ENCODE data around the gene GPC5.
"Not testable (repeated sequence)": the region's sequence is repeated elsewhere in the genome, so short reads cannot be mapped to it uniquely, and the experiment has no call there.

Gene GPC5

GRCh38 chr13:92500192-92500591, 1101.8 kb downstream of the GPC5 start:
- DNase-seq (ENCODE audit: extremely low read depth in 1 of 2, low read depth in 1 of 2), result no peak

DNA sequence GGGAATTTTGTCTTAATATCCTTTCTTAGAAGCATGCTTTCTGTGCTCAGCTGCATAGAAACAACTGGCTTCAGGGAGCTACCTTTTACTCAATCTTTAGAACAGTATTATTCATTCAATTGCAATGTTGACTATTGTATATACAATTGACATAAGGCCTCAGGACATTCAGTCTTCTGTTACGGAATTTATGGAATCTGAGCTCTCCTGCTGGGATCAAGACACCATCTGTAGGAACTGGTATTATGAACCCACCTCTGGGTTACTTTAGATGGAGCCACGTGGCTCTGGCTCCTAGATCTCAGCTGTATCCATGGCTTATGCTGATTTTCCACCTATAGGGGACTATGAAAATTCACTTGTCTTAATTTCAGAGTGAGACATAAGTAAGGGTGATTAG, 1112.0 kb downstream of the GPC5 start:
- no peak for DNase-seq (ENCODE audit: extremely low read depth in 1 of 2, low read depth in 1 of 2)

GRCh38 chr13:92512852-92513251, 1114.4 kb downstream of the GPC5 start:
- DNase-seq (ENCODE audit: extremely low read depth in 1 of 2, low read depth in 1 of 2), result no peak

GRCh38 chr13:92513672-92514071, 1115.3 kb downstream of the GPC5 start:
- DNase-seq (ENCODE audit: extremely low read depth in 1 of 2, low read depth in 1 of 2), result no peak

DNA sequence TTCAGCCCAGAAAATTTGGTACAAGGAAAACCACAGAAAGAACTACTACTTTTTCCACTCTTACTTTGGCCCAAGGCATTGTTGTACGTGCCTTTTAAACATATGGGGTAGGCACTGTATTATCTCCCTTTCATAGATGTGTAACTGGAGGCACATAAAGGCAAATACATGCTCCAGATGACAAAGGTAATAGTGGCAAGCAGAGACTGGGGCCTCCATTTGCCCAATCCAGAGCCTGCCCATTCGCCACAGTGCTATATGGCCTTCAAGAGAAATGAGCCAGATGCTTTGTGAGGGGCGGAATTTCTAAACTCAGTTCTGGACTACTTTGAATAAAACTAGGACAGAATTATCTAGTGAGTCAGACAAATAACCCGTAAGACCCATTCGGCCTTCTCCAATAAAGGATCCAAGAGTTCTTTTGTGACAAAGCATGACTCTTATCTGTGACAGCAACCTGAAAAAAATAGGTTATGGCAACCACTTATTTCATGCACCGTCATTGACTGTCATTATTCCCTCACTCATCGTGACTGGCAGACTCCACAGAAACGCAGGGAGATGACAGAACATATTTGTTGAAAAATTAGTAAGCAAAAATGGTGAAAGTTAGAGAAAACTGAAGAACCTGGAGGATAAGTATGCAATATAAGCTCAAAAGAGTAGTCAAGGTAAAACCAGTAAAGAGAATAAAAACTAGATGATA, 1116.2 kb downstream of the GPC5 start:
- no peak for DNase-seq (ENCODE audit: extremely low read depth in 1 of 2, low read depth in 1 of 2)

- not testable (repeated sequence) for DNase-seq (ENCODE audit: extremely low read depth in 1 of 2, low read depth in 1 of 2)
Observed at GRCh38 chr13:92516878-92517277, 1118.5 kb downstream of the GPC5 start.

DNA sequence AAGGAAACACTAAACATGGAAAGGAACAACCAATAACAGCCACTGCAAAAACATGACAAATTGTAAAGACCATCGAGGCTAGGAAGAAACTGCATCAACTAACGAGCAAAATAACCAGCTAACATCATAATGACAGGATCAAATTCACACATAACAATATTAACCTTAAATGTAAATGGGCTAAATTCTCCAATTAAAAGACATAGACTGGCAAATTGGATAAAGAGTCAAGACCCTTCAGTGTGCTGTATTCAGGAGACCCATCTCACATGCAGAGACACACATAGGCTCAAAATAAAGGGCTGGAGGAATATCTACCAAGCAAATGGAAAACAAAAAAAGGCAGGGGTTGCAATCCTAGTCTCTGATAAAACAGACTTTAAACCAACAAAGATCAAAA, 1120.2 kb downstream of the GPC5 start:
- not testable (repeated sequence) for DNase-seq (ENCODE audit: extremely low read depth in 1 of 2, low read depth in 1 of 2)

DNA sequence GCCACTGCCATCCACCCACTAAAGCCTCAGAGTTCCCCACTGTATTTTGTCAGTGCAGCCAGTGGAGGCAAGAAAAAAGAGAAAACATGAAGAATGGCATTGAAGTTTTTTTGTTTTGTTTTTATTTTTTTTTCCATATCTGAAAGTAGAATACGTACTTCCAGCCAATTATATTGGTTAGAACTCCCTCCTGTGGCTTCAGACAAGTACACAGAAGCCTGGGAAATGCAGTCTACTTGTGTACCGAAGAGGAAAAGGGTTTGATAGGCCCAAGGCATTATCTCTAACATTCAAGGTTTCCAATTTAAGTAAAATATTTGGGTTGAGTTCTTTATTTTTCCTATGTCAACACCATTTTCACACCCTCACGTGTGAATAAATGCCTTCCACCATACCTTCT, 1131.9 kb downstream of the GPC5 start:
- DNase-seq (ENCODE audit: extremely low read depth in 1 of 2, low read depth in 1 of 2), result no peak

DNA sequence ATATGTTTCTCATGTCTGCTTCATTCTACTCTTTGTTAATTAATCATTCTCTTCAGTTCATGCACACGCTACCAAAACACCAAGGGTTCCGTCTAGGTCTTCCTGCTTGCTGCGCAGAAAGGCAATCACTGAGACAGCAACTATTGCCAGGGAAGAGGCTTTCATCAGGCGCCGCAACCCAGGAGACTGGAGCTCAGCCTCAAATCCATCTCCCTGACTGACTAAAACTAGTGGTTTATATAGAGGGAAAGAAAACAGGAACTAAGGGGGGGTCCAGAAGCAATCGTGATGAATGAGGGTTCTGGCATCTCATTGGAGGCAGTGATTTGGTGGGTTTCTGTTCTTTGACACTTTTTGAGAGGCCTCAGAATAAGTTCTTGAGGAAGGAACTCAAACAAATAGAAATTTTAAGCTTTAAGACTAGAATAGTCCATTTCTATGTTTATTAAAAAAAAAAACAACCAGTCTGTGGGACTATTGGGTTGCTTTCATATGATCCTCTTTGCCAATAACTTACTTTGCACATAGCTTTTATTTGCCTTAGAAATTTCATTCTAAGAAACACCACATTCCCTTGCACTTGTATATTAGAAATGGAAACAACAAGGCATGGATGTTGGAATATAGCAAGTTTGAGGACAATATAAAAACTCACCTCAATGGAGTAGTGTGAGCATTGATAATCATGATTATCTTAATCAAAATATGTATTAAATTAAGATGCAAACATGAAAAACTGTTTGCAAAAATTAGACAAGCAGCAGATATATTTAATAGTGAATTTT, 1137.0 kb downstream of the GPC5 start:
- DNase-seq (ENCODE audit: extremely low read depth in 1 of 2, low read depth in 1 of 2), result no peak

DNA sequence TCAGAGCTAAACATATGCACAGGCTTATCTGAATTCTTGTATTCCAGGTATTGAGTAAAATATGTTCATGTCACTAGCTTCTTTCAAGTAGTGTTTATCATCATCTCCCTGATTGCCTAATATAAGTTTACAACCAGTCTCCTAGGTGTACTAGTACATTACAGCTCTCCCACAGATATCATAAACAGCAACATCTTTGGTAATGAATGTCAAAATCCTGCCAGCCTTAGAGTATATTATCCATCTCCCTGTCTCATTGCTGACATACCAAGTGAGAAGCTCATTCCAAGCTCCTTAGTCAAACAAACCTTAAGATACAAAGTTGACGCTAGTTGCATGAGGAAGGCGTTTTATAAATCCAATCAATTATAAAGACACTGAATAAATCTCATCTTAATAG, 1139.0 kb downstream of the GPC5 start:
- no peak for DNase-seq (ENCODE audit: extremely low read depth in 1 of 2, low read depth in 1 of 2)

GRCh38 chr13:92538164-92538563, 1139.7 kb downstream of the GPC5 start:
- DNase-seq (ENCODE audit: extremely low read depth in 1 of 2, low read depth in 1 of 2), result no peak

DNA sequence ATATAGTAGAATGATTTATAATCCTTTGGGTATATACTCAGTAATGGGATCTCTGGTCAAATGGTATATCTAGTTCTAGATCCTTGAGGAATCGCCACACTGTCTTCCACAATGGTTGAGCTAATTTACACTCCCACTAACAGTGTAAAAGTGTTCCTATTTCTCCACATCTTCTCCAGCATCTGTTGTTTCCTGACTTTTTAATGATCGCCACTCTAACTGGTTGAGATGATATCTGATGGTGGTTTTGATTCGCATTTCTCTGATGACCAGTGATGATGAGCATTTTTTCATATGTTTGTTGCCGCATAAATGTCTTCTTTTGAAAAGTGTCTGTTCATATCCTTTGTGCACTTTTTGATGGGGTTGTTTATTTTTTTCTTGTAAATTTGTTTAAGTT, 1140.7 kb downstream of the GPC5 start:
- not testable (repeated sequence) for DNase-seq (ENCODE audit: extremely low read depth in 1 of 2, low read depth in 1 of 2)

- no peak for DNase-seq (ENCODE audit: extremely low read depth in 1 of 2, low read depth in 1 of 2)
Observed at GRCh38 chr13:92547266-92547665, 1148.8 kb downstream of the GPC5 start.

GRCh38 chr13:92549276-92549675, 1150.9 kb downstream of the GPC5 start:
- DNase-seq (ENCODE audit: extremely low read depth in 1 of 2, low read depth in 1 of 2), result no peak

- no peak for DNase-seq (ENCODE audit: extremely low read depth in 1 of 2, low read depth in 1 of 2)
Observed at GRCh38 chr13:92553470-92554114, 1155.2 kb downstream of the GPC5 start.

DNA sequence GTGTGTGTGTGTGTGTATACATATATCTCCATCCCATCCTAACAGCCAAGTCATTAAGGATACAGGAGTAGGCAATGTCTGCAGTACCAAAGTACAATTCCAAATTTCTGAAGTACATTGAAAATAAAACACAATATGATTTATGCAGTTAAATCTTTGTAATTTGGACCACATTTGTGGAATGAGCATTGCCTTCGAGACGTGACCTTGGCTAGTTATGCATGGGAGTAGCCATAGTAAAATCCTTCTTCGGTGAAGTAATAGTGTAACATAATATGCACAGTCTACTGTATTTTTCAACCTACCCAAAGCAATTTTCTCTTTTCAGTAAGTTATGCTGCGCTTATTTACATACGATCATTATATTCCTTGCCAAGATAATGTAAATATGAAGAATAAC, 1162.5 kb downstream of the GPC5 start:
- DNase-seq (ENCODE audit: extremely low read depth in 1 of 2, low read depth in 1 of 2), result no peak

DNA sequence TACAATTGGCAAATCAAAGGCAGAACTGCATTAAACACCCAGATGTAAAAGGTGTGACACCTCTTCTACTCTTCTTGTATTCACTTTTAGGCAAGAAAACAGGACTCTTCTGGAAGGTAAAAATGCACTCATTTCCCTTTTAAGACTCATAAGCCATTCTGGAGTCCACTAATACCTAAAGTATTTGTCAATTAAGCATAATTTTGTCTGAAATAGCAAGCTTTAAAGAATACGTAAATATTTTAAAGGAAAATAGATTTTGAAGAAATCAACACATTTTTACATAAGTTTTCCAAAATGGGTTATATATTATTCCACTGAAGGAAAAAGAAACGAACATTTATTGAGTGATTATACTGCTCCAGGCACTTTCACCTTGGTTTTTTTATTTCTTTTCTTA, 1166.5 kb downstream of the GPC5 start:
- DNase-seq (ENCODE audit: extremely low read depth in 1 of 2, low read depth in 1 of 2), result no peak

- DNase-seq (ENCODE audit: extremely low read depth in 1 of 2, low read depth in 1 of 2), result no peak
Observed at GRCh38 chr13:92566767-92567166, 1168.3 kb downstream of the GPC5 start.

- no peak for DNase-seq (ENCODE audit: extremely low read depth in 1 of 2, low read depth in 1 of 2)
Observed at GRCh38 chr13:92572190-92572589, 1173.8 kb downstream of the GPC5 start.

DNA sequence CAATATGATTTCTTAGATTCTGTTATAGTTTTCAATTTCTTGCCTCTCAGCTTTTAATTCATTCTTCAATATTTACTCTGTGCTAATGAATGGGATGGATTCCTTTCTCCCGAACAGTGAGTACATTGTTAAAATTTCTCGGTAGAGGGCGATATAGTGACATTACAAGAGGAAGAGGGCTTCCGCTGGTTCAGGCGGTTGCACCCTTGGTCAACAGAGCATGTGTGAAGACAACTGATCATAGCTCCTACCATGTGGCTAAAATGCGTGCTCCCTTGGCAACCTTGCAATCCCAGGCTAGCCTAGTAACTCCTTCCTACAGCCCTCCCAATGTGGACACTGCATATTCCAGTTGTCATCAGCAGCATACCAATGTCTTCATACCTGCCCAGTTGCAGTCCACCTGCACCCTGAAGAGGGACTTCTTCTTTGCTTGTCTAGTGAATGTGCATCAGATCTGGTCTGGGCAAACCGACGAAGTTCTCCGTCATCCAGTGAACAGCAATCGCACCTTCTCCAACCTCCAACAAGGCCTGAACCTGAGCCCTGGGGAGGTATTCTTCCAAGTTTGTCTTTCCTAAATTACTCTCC, 1175.1 kb downstream of the GPC5 start:
- DNase-seq (ENCODE audit: extremely low read depth in 1 of 2, low read depth in 1 of 2), result no peak

GRCh38 chr13:92574499-92574898, 1176.1 kb downstream of the GPC5 start:
- DNase-seq (ENCODE audit: extremely low read depth in 1 of 2, low read depth in 1 of 2), result no peak

DNA sequence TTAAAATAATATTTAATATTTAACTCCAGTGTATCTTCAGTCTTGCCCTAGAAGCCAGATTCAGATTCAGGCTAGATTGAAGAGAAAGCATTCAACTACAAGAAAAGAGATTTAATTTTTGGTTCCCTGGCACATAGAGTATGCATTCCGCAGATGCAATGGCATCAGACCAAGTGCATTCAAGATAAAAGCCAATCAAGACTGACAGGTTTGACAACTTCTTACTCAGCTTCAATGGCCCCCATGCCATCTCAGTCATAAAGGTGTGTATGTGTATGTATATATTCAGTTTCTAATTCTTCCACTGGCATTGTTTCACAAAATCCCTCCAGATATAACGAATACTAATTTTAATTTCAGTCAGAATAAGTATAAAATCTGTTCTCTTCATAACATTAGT, 1177.4 kb downstream of the GPC5 start:
- no peak for DNase-seq (ENCODE audit: extremely low read depth in 1 of 2, low read depth in 1 of 2)

All from activated CD8-positive, alpha-beta memory T cell treated with anti-CD3 and anti-CD28 coated beads for 1 hour (primary cell).